ENCODE results near the gene PAXX.
"Not testable (repeated sequence)": the region's sequence is repeated elsewhere in the genome, so short reads cannot be mapped to it uniquely, and the experiment has no call there.

The PAXX gene

GRCh38 chr9:137019891-137020683, 27.9 kb downstream of the PAXX start:
- no peak for DNase-seq (ENCODE audit: low spot score)

- DNase-seq (ENCODE audit: low spot score): no peak
Measured at GRCh38 chr9:137020771-137021567, 28.7 kb downstream of the PAXX start.

GRCh38 chr9:137021568-137021978, 29.4 kb downstream of the PAXX start:
- no peak for DNase-seq (ENCODE audit: low spot score)

GRCh38 chr9:137021979-137022661, 29.9 kb downstream of the PAXX start:
- DNase-seq (ENCODE audit: low spot score): no peak

- no peak for DNase-seq (ENCODE audit: low spot score)
Measured at GRCh38 chr9:137022662-137023008, 30.4 kb downstream of the PAXX start.

- no peak for DNase-seq (ENCODE audit: low spot score)
Measured at GRCh38 chr9:137023157-137023556, 30.9 kb downstream of the PAXX start.

GRCh38 chr9:137023583-137023991, 31.4 kb downstream of the PAXX start:
- no peak for DNase-seq (ENCODE audit: low spot score)

- no peak for DNase-seq (ENCODE audit: low spot score)
Measured at GRCh38 chr9:137025517-137025966, 33.3 kb downstream of the PAXX start.

- no peak for DNase-seq (ENCODE audit: low spot score)
Measured at GRCh38 chr9:137026384-137026783, 34.2 kb downstream of the PAXX start.

GRCh38 chr9:137026828-137027227, 34.6 kb downstream of the PAXX start:
- no peak for DNase-seq (ENCODE audit: low spot score)

- no peak for DNase-seq (ENCODE audit: low spot score)
Measured at GRCh38 chr9:137027369-137028262, 35.4 kb downstream of the PAXX start, which contains the start of gene ABCA2. TSS of gene ABCA2 (minus strand) at chr9:137028237. CDS start at chr9:137028140, 97 bp downstream.

- DNase-seq (ENCODE audit: low spot score): no peak
Measured at GRCh38 chr9:137028263-137029057, 36.2 kb downstream of the PAXX start.

- DNase-seq (ENCODE audit: low spot score): no peak
Measured at GRCh38 chr9:137029058-137029936, 37.1 kb downstream of the PAXX start.

GRCh38 chr9:137030006-137030405, 37.8 kb downstream of the PAXX start:
- no peak for DNase-seq (ENCODE audit: low spot score)

- no peak for DNase-seq (ENCODE audit: low spot score)
Measured at GRCh38 chr9:137030538-137031527, 38.6 kb downstream of the PAXX start.

- DNase-seq (ENCODE audit: low spot score): no peak
Measured at GRCh38 chr9:137031904-137032640, 39.9 kb downstream of the PAXX start, which contains the start of gene FUT7. TSS of gene FUT7 (minus strand) at chr9:137032088. CDS start at chr9:137031991, 97 bp downstream.

GRCh38 chr9:137032858-137033257, 40.6 kb downstream of the PAXX start:
- no peak for DNase-seq (ENCODE audit: low spot score)

- DNase-seq (ENCODE audit: low spot score): not testable (repeated sequence)
Measured at GRCh38 chr9:137033481-137033880, 41.3 kb downstream of the PAXX start.
